T-helper 2 cell (primary cell): ENCODE results near the gene SLIT3.
"Not testable (repeated sequence)": the region's sequence is repeated elsewhere in the genome, so short reads cannot be mapped to it uniquely, and the experiment has no call there.

ENCODE experiments used
- DNase-seq, 5 experiments: peaks; one replicate each; pipeline versions ENCODE4 v3.0.0 to v3.0.0-alpha.2; 2012 to 2022

SLIT3 gene

GRCh38 chr5:168654211-168654721, 646.7 kb downstream of the SLIT3 start:
- DNase-seq: no peak

- no peak for DNase-seq
These were observed 647.3 kb downstream of the SLIT3 start for GRCh38 chr5:168653626-168654025.

DNA sequence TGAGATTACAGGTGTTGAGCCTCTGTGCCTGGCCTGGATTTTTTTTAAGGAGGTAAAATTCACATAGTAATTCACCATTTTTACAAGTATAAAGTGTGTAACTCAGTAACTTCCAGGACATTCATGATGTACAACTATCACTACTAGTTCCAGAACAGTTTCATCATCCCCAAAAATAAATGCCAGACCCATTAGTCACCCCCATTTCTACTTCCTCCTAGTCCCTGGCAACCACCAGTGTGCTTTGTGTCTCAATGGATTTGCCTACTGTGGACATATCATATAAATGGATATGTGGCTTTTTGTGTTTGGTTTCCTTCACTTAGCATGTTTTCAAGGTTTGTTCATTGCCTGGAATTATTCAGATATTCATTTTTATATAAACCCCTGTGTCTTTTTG, 649.3 kb downstream of the SLIT3 start:
- DNase-seq: no peak

- DNase-seq: no peak
These were observed 651.6 kb downstream of the SLIT3 start for GRCh38 chr5:168649306-168649705.

- no peak for DNase-seq
These were observed 652.4 kb downstream of the SLIT3 start for GRCh38 chr5:168648576-168648975.

- no peak for DNase-seq
These were observed 652.9 kb downstream of the SLIT3 start for GRCh38 chr5:168648016-168648415.

DNA sequence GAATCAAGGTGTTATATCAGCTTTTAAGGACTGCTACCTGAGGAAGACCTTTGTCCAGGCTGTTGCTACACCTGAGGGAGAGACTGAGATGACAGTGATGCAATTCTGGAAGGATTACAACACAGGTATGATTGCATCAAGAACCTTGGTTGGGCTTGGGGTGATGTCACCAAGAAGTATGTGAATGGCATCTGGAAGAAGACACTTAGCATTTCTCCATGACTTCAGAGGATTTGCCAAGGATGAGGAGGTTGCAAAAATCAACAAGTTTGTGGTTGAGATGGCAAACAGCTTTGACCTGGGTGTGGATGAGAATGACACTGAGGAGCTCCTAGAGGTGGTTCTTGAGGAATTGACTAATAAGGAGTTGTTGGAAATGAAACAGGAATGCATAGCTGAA, 653.9 kb downstream of the SLIT3 start:
- no peak for DNase-seq

DNA sequence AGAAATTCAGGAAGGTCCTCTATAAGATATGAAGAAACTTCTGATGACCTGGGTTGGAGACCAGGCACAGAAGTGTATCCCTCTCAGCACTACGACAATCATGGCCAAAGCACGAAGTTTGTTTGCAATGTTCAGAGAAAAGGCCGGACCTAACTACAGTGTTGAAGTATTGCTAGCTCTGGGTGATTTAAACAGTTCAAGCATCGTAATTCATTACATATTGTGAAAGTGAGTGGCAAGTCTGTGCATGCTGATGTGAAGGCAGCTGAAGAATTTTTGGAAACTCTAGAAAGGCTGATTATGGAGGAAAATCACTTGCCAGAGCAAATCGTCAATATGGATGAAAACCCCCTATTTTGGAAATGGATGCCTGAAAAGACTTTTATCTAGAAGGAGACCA, 654.6 kb downstream of the SLIT3 start:
- no peak for DNase-seq

DNA sequence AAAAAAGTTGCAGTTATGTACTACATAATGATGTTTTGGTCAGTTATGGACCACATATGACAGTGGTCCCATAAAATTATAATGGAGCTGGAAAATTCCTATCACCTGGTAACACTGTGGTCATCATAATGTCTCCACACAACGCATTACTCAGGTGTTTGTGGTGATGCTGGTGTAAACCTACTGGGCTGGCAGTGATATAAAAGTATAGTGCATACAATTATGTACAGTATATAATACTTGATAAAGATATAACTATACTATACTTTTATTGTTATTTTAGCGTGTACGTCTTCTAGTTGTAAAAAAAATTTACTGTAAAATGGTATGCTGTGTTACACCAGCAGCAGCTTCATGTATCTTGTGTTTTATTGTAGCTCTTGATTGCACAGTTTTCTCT, 655.7 kb downstream of the SLIT3 start:
- no peak for DNase-seq

DNA sequence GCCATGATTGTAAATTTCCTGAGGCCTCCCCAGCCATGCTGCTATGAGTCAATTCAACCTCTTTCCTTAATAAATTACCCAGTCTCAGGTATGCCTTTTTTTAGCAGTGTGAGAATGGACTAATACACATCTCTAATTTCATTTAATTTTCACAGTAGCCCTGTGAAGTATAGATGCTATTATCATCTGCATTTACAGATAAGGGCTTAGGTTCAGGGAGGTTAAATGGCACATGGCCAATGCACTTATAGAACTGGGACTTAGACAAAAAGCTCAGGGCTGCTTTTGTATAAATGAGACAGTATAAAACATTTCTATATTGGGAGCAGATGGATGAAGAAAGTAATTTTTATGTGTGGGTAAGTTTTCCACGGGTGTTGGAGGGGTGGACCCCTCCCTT, 658.9 kb downstream of the SLIT3 start:
- DNase-seq: no peak

GRCh38 chr5:168638846-168639245, 662.1 kb downstream of the SLIT3 start:
- not testable (repeated sequence) for DNase-seq

DNA sequence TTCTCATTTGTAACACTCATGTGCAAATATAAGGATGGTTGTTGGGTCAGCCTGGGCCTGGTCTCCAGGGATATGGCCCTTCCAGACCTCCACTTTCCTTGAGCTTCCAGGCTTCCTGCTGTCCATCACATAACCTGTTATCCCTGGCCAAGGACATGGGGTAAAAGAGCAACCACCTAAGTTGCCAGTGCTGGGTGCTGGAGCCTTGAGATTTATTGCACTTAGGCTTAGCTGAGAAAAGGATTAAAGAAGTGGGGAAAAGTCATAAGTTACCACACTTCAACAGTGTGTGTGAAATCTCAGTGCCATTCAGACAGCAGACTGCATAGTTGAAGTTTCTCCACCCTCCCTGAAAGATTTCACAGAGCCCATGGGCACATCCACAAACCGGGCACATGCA, 663.1 kb downstream of the SLIT3 start:
- no peak for DNase-seq

- DNase-seq: no peak
These were observed 663.7 kb downstream of the SLIT3 start for GRCh38 chr5:168637281-168637680.

DNA sequence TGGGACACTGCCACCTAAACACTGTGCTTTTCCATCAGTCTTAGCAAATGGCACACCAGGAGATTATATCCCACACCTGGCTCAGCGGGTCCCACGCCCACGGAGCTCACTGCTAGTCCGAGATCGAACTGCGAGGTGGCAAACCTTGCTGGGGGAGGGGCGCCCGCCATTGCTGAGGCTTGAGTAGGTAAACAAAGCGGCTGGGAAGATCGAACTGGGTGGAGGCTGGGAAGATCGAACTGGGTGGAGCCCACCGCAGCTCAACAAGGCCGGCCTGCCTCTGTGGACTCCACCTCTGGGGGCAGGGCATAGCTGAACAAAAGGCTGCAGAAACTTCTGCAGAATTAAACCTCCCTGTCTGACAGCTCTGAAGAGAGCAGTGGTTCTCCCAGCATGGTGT, 670.0 kb downstream of the SLIT3 start:
- DNase-seq: not testable (repeated sequence)

DNA sequence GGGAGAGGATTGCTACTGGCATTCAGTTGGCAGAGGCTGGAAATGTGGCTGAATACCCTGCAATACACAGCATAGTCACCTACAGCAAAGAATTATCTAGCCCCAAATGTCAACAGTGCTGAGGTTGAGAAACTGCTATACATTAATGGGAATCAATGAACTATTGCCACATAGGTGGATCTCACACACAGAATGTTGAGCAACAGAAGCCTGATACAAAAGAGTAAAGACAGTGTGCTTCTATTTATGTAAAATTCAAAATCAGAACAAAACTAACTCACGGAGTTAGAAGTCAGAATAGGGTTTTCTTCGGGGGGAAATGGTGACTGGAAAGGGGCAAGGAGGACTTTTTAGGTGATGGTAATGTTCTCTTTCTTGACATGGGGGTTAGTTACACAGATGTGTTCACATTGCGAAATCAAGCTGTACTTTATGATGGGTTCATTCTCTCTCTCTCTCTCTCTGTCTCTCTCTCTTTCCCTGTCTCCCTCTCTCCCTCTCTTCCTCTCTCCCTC, 676.0 kb downstream of the SLIT3 start:
- DNase-seq: no peak

DNA sequence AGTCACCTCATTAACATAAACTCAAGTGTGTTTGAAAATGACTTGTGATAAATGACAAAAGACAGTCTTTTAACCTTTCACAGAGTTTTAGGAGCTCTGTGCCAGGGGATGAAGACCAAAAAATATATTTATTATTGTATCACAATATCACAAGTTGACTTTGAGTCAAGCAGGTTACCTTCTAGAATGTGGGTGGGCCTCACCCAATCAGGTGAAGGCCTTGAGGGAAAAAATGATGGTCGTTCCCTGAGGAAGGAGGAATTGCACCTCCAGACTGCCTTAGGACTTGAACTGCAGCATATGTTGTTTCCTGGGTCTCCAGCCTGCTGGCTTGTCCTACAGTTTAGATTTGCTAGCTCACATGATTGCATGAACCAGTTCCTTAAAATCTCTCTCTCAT, 680.1 kb downstream of the SLIT3 start:
- DNase-seq: no peak

DNA sequence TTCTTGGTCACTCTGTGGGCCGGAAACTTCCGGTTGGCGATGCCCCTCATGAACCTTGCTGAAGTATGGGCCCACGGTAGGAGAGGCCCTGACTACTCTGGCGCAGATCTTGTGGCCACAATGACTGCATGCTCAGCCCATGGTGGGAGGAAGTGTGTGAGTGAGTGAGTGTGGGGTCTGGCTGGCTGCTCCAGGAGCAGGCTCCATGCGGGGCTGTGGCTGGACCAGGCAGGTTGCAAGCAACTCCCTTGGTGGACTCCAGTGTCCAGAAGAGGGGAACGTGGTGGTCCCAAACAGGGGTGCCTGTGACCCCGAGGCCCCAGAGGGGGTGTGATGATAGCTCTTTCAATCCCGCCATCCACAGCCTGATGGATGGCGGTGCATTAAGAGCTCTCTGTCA, 686.3 kb downstream of the SLIT3 start:
- DNase-seq: no peak

- DNase-seq: no peak
These were observed 686.9 kb downstream of the SLIT3 start for GRCh38 chr5:168613996-168614395.

DNA sequence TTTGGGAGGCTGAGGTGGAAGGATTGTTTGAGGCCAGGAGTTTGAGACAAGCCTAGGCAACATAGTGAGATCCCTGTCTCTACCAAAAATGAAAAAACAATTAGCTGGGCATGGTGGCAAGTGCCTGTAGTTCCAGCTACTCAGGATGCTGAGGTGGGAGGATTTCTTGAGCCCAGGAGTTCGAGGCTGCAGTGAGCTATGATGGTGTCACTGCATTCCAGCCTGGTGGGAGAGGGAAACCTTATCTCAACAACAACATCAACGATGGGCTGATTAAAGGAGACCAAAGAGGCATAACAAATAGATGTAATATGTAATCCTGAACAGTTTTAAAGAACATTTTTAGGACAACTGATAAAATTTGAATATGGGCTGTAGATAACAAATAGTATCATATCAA, 687.5 kb downstream of the SLIT3 start:
- no peak for DNase-seq

- peak in 2 of 5 experiments; percentile 16 to 64 for DNase-seq
These were observed 687.9 kb downstream of the SLIT3 start for GRCh38 chr5:168612996-168613395.

DNA sequence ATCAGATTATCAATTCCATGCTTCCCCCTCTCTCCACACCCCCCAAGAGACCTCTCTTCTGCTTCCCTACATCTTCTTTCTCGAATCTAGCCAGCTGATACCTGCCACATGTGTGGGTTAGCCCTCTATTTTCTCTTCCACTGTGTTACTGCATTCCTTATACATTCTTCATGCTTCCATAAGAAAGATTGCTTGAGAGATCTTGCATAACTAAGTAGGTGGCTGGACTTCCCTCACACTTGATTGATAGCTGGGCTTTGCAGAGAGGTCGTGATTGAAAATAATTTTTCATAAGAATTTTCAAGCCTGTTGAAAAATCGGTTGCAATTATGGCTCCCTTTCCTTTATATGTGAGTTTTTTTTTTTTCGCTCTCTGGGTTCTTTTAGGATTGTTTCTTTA, 688.8 kb downstream of the SLIT3 start:
- no peak for DNase-seq
